ENCODE measurements around the gene HSPB6.
"Not testable (repeated sequence)": the region's sequence is repeated elsewhere in the genome, so short reads cannot be mapped to it uniquely, and the experiment has no call there.

Gene HSPB6, protein sequence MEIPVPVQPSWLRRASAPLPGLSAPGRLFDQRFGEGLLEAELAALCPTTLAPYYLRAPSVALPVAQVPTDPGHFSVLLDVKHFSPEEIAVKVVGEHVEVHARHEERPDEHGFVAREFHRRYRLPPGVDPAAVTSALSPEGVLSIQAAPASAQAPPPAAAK

GRCh38 chr19:35756377-35757230 lies at the start of gene HSPB6:
TSS of gene HSPB6 (minus strand) at chr19:35757029. CDS start at chr19:35757008, 21 bp downstream.
- DNase-seq: peak in 2 of 10 donors; percentile 85 to 88
- intact Hi-C loops (cut with DNase I): no loop called here

DNA sequence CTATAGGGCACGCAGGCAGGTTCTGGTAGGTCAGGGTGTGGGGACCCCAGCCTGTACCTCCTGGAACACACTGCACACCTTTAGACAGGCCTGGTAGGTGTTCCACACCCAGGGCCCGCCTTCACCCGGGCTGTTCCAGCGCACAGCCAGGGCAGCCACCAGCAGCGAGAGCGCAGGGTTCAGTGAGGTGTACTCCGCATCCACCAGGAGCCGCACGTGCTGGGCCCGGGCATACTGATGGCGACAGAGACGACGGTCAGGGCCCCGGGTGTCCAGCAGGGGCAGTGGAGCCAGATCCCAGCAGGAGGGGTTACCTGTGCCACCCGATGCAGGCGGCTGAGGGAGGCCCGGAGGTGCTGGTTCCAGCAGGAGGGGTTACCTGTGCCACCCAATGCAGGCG lies 49.8 kb upstream of the HSPB6 start:
- intact Hi-C loops (cut with DNase I): no loop called here
- DNase-seq: no peak

DNA sequence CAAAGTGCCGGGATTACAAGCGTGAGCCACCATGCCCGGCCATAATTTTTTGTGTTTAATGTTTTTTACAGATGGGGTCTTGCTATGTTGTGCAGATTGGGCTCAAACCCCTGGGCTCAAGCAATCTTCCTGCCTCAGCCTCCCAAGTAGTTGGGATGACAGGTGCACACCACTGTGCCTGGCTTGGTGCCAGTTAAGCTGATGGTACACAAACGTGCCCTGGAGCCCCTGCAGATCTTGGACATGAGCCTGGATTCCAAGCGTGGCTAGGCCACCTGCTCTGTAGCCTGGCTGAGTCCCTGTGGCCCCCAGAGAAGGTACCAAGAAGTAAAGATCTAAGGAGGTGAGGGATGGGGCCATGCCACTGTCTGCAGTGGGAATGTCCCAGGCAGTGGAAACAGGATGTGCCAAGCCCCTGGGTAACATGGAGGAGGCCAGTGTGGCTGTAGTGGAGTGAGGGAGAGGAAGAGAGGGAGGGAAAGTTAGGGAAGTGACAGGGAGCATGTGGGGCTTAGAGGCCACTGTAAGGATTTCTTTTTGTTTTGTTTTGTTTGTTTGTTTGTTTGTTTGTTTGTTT lies 48.8 kb upstream of the HSPB6 start:
- no peak for DNase-seq
- intact Hi-C loops (cut with DNase I): no loop called here

- DNase-seq: no peak
These were observed 45.0 kb upstream of the HSPB6 start for GRCh38 chr19:35801828-35802227.

DNA sequence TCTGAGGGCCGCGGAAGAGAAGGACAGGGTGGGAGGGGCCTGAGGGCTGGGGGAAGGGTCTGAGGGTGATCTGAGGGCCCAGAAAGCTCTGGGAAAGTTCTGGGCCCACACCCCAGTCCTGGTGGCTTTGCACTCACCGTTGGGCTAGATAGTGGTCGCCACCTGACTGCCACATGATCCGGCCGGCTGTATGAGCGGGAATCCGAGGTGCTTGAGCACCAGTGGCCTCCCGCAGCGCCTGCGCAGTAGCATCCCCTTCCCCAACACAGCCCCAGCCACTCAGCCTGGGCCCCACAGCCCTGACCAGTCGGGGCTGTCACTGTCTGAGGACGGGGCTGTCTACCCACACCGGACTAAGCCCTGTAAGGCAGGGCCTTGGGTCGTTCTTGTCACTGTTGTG lies 40.8 kb upstream of the HSPB6 start:
- intact Hi-C loops (cut with DNase I): no loop called here
- peak in 9 of 10 donors; percentile 44 to 95 (median 71) for DNase-seq

More at GRCh38 chr19:35801828-35802227, 45.0 kb upstream of the HSPB6 start:
- intact Hi-C loops (cut with DNase I): no loop called here

DNA sequence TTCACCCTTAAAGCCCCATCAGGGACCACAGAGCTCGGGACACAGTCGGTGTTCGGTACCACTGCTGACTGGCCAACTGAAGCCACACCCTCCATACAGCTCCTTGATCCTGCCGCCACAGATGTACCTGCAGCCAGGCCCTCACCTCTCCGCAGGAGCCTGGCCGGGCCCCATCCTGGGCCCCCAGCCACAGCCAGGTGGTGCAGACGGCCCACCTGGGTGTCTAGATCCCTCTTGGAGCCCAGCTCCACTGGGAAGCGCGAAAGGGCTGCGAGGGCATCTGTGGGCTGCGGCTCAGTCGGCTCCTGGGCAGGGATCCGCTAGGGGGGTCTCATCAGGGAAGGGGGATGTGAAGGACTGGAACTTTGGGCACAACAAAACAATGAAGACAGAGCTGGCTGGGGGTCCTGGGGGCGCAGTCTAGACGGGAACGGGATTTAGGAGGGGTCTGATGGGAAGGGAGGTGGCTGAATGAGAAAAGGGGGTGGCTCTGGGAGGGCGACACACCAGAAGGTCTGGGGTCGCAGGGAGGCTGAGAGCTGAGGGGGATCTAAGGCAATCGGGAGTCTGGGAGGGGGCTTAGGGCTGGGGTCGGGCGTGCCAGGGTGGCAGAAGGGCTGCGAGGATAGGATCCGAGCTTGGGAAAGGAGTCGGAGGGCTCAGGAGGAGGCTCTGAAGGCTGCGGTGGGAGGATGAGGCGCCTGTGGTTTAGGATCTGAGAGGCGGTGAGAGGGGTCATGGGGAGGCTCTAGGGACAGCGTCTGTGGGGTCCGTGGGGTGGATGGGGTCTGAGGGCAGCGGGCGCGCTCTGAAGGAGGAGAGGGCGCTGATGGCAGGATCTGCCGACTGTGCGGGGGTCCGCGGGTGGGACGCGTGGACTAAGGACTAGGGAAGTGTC lies 40.1 kb upstream of the HSPB6 start:
- DNase-seq: no peak
- intact Hi-C loops (cut with DNase I): no loop called here

DNA sequence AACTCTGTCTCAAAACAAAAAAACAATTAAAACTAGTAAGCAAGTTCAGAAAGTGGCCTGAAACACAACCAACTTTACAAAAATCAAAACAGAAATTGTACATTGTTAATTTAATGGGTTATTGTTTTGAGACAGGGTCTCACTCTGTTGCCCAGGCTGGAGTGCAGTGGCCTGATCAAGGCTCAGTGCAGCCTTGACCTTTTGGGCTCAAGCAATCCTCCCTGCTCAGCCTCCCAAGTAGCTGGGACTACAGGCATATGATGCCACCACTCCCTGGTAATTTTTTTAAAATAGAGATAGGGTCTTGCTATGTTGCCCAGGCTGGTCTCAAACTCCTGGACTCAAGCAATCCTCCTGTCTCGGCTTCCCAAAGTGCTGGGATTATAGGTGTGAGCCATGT lies 38.7 kb upstream of the HSPB6 start:
- DNase-seq; intact Hi-C loops (cut with DNase I): not testable (repeated sequence)

DNA sequence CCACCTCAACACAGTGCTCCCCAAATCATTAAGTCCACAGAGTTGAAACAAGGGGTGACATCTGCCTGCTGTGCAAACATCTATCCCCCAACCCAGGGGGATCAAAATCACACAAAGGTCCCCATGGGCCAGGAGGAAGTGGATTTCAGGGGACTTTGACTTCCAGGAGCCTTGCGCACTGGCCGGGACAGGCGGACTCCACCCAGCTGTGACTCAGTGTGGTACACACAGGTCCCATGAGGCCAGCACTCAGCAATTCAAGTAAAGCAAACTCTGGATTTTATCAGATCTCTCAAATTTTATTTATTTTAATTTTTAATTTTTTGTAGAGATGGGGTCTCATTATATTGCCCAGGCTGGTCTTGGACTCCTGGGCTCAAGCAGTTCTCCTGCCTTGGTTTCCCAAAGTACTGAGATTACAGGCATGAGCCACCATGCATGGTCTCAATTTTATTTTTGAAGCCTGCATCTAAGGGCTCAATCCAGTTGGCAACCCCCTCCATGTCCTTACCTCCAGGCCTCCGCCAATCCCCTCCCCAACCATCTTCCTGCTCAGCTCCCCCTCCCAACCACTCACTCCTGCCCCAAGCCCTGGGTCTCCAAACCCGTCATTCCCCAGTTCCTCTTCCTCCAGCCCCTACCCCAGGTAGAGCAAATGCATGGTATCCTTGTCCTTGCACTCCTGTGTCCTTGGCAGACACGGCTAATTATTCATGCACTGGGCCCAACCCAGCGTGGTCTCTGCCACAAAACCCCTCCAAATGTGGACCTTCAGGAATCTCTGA lies 36.7 kb upstream of the HSPB6 start:
- DNase-seq: no peak
- intact Hi-C loops (cut with DNase I): no loop called here

GRCh38 chr19:35792888-35793287 lies 36.1 kb upstream of the HSPB6 start:
- DNase-seq: no peak
- intact Hi-C loops (cut with DNase I): no loop called here

DNA sequence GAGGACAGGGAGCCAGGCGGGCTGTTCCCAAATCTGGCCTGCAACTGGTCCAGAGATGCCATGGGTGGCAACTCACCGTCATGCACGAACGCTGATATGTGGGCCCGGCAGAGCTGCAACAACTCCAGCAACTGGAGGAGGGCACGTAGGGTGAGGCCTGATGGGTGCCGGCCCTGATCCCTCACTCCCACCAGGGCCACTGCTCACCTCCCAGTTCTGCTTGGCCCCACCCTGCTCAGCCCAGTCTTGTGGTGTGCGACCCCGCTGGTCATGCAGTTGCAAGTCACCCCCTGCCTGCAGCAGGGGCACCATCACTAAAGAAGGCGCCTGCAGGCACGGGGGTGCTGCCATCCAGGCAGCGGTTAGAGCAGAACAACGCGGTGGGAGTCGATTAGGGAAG lies 35.5 kb upstream of the HSPB6 start:
- intact Hi-C loops (cut with DNase I): no loop called here
- DNase-seq: no peak

DNA sequence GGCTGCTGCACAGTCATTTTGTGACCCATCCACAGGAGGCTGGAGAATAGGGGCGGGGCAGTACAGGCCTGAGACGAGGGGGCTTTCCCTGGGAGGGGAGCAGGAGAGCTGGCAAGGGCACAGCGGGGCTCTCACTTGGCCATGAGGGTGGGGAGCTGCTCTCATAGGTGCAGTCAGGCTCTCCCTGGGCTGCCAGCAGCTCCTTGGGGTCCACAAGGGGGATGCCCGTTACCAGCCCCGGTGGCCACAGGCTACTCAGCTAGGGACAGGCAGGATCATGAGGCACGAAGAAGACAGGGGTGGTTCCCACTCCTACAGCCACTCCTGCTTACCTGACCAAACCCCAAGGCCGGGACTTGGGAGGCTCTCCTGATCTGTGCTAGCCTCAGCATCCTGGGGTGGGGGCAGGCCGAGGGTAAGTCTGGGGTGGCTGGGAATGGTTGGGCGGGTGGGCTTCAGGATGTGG lies 35.0 kb upstream of the HSPB6 start:
- intact Hi-C loops (cut with DNase I): no loop called here
- DNase-seq: no peak

DNA sequence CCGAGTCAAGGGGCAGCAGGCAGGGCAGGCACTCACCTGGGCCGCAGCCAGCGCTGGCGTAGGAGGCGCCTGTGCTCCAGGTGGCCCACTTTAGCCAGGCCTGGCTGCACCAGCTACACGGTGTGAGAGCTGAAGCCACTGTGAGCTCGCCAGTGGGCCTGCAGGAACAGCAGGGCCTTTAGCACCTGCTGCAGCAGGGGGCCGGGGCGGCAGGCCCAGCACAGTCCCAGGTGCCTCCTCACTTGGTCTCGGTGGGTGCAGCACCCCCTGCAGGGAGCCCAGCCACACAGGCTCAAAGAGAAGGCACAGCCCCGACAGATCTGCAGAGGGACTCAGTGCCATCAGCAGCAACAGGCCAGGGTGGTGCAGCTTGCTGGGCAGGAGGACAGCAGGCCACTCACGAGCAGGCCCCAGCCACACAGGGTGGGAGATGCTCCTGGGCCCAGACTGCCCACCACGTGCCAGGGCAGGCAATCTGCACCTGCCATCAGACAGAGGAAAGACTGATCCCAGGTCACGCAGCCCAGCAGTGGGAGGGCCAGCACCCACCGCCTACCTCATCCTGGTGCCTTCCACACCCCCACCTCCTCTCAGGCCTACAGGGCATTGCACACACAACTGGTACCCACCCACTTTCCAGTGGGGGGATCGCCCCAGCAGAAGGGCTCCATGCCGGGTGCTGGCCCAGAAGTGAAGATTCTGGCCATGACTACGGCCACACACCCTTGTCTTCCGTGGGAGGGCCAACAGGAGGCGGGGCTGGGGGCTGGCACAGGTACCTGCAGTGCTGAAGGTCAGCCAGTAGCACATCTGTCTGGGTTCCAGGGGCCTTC lies 34.4 kb upstream of the HSPB6 start:
- intact Hi-C loops (cut with DNase I): no loop called here
- peak in 1 of 10 donors; percentile 84 for DNase-seq

- intact Hi-C loops (cut with DNase I): no loop called here
- DNase-seq: peak in 1 of 10 donors; percentile 83
These were observed 33.4 kb upstream of the HSPB6 start for GRCh38 chr19:35789978-35790944.

DNA sequence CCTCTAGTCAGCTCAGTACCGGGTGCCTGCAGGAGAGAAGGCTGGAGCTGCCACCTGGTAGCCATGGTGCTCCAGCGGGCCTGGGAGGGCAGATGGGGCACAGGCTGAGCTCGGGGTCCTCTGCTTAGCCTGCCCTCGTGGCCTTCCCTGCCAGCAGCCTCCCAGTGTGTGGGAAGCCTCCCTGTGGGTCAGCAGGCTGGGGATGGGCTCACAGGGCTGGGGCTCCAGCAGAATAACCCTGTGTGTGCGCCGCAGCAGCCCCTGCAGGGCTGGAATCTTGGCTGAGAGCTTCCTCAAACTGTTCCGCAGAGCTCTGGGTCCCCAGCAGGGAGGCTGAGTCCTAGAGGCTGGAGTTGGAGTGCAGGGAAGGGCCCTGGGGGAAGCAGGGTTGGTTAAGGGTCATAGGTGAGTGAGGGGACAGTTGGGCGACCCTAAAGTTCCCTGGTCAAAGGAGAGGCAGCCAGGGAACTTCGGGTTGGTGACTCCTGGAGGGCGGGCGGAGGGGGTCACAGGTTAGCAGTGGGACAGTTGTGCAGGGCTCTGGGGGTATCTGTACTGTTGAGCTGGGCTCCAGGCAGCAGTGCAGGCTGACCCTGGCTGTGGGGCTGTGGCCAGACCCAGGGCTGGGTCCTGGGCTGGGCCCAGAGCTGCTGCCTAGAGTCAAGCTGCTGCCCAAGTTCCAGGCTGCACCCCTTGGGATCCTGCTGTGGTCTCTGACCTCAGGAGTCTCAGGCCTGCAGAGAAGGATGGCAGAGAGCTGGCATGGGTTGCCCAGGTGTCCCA lies 32.6 kb upstream of the HSPB6 start:
- intact Hi-C loops (cut with DNase I): no loop called here
- DNase-seq: peak in 1 of 10 donors; percentile 82

GRCh38 chr19:35788205-35788960 lies 31.6 kb upstream of the HSPB6 start:
- no peak for DNase-seq
- intact Hi-C loops (cut with DNase I): no loop called here

DNA sequence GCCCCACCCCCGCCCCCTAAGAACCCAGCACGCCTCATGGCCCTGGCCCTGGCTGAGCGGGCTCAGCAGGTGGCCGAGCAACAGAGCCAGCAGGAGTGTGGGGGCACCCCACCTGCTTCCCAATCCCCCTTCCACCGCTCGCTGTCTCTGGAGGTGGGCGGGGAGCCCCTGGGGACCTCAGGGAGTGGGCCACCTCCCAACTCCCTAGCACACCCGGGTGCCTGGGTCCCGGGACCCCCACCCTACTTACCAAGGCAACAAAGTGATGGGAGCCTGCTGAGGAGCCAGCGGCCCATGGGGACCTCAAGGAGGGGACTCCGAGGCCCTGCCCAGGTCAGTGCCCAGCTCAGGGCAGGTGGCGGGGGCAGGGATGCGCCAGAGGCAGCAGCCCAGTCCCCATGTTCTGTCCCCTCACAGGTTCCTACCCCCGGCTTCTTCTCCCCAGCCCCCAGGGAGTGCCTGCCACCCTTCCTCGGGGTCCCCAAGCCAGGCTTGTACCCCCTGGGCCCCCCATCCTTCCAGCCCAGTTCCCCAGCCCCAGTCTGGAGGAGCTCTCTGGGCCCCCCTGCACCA lies 30.5 kb upstream of the HSPB6 start:
- DNase-seq: peak in 1 of 10 donors; percentile 52
- intact Hi-C loops (cut with DNase I): no loop called here
